ENCODE measurements around the gene TBC1D1.

Gene TBC1D1

DNA sequence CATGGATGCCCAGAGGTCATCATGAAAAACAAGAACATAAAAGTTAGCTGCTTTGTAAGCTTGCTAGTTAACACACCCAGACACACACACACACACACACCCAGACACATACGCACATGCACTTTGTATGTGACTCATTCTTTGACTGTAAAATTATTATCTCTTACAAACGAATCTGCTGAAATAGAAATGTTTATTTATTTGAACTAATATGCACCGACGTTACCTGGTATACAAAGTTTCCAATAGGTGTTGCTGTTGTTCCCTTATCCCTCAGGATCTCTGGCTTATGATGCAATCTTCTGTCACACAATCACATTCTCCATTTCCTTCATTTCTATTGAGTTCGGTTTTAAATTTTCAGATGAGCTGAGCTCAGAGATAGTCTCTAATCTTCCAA lies 278.6 kb downstream of the TBC1D1 start:
- DNase-seq (ENCODE audit: low read depth) = no peak

DNA sequence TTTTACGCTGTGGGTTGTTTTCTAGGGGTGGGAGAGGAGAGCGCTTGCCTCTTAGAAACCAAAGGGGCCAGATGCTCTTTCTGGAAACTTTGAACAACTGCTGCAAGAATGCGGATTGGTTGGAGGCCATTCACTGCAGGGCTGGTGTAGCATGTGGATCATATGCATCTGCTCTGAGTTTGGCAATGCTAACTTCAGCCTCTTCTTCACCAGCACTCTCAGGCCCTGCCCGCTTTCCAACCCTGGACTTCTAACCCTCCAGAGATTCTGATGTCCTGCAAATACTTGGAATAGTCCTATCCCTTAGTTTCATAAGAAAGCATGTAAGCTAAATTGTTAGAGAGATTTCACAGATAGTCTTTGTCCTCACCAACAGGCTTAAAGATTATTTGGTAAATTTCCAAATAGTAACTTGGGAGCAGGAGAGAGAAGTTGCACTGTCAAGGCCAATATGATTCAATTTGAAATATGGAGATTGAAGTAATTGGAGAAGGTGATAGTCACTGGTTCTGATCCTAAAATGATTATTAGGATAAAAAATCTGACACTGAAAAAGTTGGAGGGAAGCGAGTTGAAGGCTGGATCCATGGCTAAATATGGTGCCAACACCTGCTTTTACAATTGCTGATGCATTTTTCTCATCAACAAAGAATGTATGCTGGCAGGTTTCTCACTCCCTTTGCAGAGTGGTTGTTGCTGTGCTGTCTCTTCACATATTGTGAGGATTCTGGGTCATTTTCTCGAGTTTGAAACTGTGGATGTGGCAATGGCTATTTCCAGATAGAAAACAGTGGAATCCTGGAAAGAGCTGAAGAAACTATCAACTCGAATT lies 279.7 kb downstream of the TBC1D1 start:
- no peak for DNase-seq (ENCODE audit: low read depth)

DNA sequence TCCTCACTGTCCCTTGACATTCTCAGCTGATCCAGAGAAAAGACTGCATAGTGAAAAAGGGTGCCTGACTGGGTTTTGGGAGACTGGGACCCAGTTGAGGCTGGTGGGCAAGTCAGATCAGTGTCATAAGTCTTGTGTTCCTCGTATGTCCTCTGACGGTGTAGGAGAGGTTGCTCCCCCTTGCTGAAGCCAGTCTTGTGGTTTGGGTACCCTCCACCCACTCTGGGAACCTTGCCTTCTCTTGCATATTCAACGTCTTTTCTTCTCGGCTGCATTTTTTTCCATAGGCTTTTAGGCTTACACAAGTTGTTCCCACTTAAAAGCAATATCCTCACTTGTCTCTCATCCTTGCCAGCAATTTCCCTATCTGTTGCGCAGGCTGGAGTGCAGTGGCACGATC lies 281.2 kb downstream of the TBC1D1 start:
- DNase-seq (ENCODE audit: low read depth) = no peak

- DNase-seq (ENCODE audit: low read depth) = no peak
These were observed 283.1 kb downstream of the TBC1D1 start for GRCh38 chr4:38173935-38174518.

DNA sequence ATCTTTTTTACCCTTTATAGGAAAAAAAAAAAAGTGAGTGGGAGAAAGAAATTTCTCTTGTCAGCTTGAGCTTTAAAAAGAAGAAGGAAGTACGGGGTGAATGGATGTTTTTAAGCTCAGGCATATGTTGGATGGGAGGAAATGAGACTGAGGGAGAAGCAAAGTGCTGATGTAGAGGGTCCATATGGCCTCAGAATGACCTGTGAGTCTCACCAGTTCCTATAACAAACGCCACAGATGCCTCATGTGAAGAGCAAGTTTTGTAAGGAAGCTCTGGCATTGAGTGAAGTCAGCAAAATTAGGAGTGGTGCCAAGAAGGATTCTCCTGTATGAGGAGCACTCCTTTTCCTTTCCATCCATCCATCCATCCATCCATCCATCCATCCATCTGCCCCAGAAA lies 283.9 kb downstream of the TBC1D1 start:
- DNase-seq (ENCODE audit: low read depth) = no peak

DNA sequence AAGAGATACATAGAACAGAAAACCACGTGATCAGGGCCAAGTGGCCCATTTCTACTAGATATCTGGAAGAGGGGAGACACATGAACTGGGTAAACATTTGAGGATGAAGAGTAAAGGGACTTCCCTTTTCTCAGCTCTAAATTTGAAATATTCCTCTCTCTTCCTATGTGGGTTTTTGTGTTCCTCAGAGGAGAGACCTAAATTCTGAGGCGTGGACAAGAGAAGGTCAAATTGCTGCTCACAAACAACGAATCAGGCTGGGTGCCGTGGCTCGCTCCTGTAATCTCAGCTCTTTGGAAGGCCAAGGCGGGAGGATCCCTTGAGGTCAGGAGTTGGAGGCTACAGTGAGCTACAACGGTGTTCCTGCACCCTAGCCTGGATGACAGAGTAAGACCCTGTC lies 285.3 kb downstream of the TBC1D1 start:
- no peak for DNase-seq (ENCODE audit: low read depth)

GRCh38 chr4:38177035-38177546 lies 286.2 kb downstream of the TBC1D1 start:
- peak; percentile 48 for DNase-seq (ENCODE audit: low read depth)

GRCh38 chr4:38177641-38178391 lies 286.9 kb downstream of the TBC1D1 start:
- peak; percentile 30 for DNase-seq (ENCODE audit: low read depth)

GRCh38 chr4:38178392-38178995 lies 287.6 kb downstream of the TBC1D1 start:
- DNase-seq (ENCODE audit: low read depth) = no peak

DNA sequence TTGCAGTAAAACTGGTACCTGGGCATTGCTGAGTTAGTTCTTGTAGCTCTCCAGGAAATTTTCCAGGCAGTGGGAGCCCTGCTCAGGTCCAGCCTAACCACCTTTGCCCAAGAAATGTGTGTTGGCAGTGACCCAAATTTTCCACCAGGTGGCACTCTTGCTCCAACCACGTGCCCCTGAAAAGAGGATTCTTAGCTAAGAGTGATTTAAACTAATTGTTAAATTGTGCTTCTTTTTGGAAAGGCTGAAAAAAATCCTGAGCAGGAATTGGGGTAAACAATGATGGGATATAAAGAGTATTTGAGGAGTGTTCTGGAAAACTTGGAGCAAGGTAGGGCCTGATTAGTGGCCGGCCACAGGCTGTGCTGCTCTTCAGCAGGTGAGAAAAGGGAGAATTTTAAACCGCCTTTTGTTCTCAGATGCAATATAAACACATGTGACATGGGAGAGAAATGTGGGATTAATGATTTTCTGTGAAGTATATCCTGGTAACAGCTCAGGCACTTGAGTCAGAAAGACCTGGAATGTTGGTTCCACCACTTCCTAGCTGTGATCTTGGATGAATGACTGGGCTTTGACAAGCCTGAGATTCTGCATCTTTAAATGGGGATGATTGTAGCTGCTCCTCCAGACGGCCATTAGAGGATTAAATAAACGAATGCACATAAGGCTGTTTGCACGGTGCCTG lies 288.9 kb downstream of the TBC1D1 start:
- DNase-seq (ENCODE audit: low read depth) = peak; percentile 69

GRCh38 chr4:38180456-38180855 lies 289.6 kb downstream of the TBC1D1 start:
- DNase-seq (ENCODE audit: low read depth) = no peak

- no peak for DNase-seq (ENCODE audit: low read depth)
These were observed 290.4 kb downstream of the TBC1D1 start for GRCh38 chr4:38181286-38181685.

DNA sequence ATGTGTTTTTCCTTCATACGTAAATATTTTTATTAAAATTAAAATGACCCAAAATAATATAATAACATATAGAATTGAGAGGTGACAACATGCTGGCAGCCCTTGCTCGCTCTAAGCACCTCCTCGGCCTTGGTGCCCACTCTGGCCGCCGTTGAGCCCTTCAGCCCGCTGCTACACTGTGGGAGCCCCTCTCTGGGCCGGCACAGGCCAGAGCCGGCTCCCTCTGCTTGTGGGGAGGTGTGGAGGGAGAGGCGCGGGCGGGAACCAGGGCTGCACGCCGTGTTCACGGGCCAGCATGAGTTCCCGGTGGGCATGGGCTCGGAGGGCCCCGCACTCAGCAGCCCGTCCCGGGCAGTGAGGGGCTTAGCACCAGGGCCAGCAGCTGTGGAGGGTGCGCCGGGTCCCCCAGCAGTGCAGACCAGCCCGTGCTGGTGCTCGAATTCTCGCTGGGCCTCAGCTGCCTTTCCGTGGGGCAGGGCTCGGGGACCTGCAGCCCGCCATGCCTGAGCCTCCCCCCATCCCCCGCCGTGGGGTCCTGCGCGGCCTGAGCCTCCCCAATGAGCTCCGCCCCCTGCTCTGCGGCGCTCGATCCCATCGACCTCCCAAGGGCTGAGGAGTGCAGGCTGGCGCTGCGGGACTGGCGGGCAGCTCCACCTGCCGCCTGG lies 291.6 kb downstream of the TBC1D1 start:
- no peak for DNase-seq (ENCODE audit: low read depth)

GRCh38 chr4:38184404-38184803 lies 293.5 kb downstream of the TBC1D1 start:
- no peak for DNase-seq (ENCODE audit: low read depth)

DNA sequence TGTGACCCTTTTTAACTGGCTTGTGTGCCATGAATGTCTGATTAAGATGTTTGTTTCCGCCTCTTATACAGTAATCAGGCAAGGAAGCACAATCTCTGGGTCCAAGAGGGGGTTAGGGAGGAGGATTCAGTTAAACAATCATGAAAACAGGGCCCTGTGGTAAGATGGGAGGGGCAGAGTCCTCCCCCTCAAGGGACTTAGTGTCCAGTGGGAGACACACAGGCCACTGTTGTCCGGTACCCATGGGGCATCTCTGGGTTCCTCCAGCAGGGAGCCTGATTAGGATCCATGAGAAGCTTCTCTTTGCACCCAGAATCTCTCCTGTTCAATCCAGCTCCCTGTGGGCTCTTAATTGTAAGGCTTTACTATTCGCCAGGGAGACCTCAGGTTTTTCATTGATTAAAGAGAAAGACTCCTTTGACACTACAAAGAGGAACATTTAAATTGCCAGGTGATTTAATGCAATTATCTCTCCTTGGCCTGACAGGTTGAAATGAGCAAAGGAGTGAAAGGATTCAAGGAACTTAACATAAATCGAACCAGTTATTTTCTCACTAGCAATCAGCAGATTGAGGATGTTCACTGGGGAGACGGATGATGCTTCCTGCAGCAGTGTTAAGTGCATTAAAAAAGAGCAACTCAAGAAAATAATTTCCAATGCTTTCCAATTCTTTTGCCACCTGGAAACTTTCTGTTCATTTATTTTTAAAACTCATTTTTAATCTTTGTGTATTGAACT lies 294.7 kb downstream of the TBC1D1 start:
- DNase-seq (ENCODE audit: low read depth) = no peak

- no peak for DNase-seq (ENCODE audit: low read depth)
These were observed 297.3 kb downstream of the TBC1D1 start for GRCh38 chr4:38188136-38188535.

- no peak for DNase-seq (ENCODE audit: low read depth)
These were observed 297.8 kb downstream of the TBC1D1 start for GRCh38 chr4:38188631-38189101.
